NT2/D1 (cell line): Measurements from ENCODE around the gene PITPNM3.

Source experiments
- SUZ12 ChIP-seq: IDR thresholded peaks from 2 replicates; pipeline ENCODE4 v1.6.1; 2011; ENCODE audit not compliant: insufficient read length, insufficient read depth; ENCODE audit errors: extremely low read depth
- YY1 ChIP-seq: IDR thresholded peaks from 2 replicates; pipeline ENCODE4 v1.6.1; 2011; ENCODE audit not compliant: insufficient read length, insufficient read depth
- ZNF274 ChIP-seq: IDR thresholded peaks from 2 replicates; pipeline ENCODE4 v1.6.1; 2011; ENCODE audit warnings: mild to moderate bottlenecking, low read depth, low read length

GRCh38 chr17:6530324-6530920 is 25.9 kb downstream of the PITPNM3 start:
- TF ChIP-seq YY1 (no peak), ZNF274 (no peak), SUZ12 (no peak)
